Peyer's patch (tissue), 4 donors: ENCODE results near the gene TMEM271. TPM values are rescaled to one million over a fixed set of nuclear protein-coding genes. Genes with fewer than 3 reads are reported as not detected.
"Not testable (repeated sequence)": the region's sequence is repeated elsewhere in the genome, so short reads cannot be mapped to it uniquely, and the experiment has no call there.

Experiments used
- DNase-seq, 3 donors: peaks; one replicate each; pipeline ENCODE4 v3.0.0-alpha.2; 2017 to 2019
- H3K27ac ChIP-seq, 4 donors: fragments of 200-600 bp; sonication (generic); one replicate each; pipeline ENCODE4 v1.5.1; 2016 to 2019
- H3K27me3 ChIP-seq, 2 donors: fragments of 200-600 bp; sonication (generic); one replicate each; pipeline ENCODE4 v1.5.1; 2019
- H3K36me3 ChIP-seq, 3 donors: fragments of 200-600 bp; sonication (generic); one replicate each; pipeline ENCODE4 v1.5.1; 2016 to 2019
- H3K4me1 ChIP-seq, 4 donors: fragments of 200-600 bp; sonication (generic); one replicate each; pipeline ENCODE4 v1.5.1; 2016 to 2019
- H3K4me3 ChIP-seq, 4 donors: fragments of 200-600 bp; sonication (generic); 1 replicate in 3 of 4; 2 replicates in 1 of 4; pipeline ENCODE4 v1.5.1; 2016 to 2019; ENCODE audit warnings: mild to moderate bottlenecking in 1 of 4
- H3K9me3 ChIP-seq, 4 donors: fragments of 200-600 bp; sonication (generic); one replicate each; pipeline ENCODE4 v1.5.1; 2016 to 2019; ENCODE audit warnings: mild to moderate bottlenecking in 1 of 4
- POLR2A ChIP-seq, 2 donors: fragments of 450-650 bp; IDR thresholded peaks; one replicate each; pipeline ENCODE4 v1.5.1; 2017; ENCODE audit warnings: antibody characterized with exemption in 2 of 2, mild to moderate bottlenecking in 2 of 2, moderate library complexity in 2 of 2
- total RNA-seq, 4 donors: library from RNA; depleted of rRNA; stranded (reverse); fragments of >200 nt; gene quantifications; one replicate each; pipeline ENCODE4 v1.1.0, GENCODE V29; 2016
- TF ChIP-seq, protein P1 (sequence below), 6 experiments: fragments of 450-650 bp in 4 of 6; fragments of 200-600 bp in 2 of 6; sonication (generic) in 1 of 6; IDR thresholded peaks; one replicate each; pipeline ENCODE4 v1.5.1; 2017 to 2019; ENCODE audit warnings: antibody characterized with exemption in 6 of 6, mild to moderate bottlenecking in 3 of 6, moderate library complexity in 1 of 6

TMEM271 gene
- total RNA-seq, 4 donors from 2014 or later, result not detected

DNA sequence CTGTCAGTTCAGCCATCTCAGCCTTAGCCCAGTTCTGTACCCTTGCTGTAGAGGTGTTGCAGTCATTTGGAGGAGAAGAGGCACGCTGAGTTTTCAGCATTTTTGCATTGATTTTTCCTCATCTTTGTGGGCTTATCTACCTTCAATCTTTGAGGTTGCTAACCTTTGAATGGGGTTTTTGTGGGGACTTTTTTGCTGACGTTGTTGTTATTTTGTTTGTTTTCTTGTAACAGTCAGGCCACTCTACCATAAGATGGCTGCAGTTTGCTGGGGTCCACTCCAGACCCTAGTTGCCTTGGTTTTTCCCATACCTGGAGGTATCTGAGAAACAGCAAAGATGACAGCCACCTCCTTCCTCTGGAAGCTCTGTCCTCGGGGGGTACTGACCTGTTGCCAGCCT is 22.8 kb upstream of the TMEM271 start:
- DNase-seq, result no peak
- peaks cover 0 to 6% (median 0%) of the 10 kb centered on the region in 4 donors for H3K9me3 ChIP-seq
- TF ChIP-seq, protein P1, sequence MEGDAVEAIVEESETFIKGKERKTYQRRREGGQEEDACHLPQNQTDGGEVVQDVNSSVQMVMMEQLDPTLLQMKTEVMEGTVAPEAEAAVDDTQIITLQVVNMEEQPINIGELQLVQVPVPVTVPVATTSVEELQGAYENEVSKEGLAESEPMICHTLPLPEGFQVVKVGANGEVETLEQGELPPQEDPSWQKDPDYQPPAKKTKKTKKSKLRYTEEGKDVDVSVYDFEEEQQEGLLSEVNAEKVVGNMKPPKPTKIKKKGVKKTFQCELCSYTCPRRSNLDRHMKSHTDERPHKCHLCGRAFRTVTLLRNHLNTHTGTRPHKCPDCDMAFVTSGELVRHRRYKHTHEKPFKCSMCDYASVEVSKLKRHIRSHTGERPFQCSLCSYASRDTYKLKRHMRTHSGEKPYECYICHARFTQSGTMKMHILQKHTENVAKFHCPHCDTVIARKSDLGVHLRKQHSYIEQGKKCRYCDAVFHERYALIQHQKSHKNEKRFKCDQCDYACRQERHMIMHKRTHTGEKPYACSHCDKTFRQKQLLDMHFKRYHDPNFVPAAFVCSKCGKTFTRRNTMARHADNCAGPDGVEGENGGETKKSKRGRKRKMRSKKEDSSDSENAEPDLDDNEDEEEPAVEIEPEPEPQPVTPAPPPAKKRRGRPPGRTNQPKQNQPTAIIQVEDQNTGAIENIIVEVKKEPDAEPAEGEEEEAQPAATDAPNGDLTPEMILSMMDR (IDR thresholded peaks at IDR 0.05), result no peak
- TF ChIP-seq POLR2A (IDR thresholded peaks at IDR 0.05), result no peak
- no peak overlapping the region for H3K27ac ChIP-seq
- H3K4me3 ChIP-seq, result no peak overlapping the region
- H3K27me3 ChIP-seq, result no peaks in the 10 kb centered on the region
- H3K4me1 ChIP-seq, result no peaks in the 10 kb centered on the region
- no peaks in the 10 kb centered on the region for H3K36me3 ChIP-seq

DNA sequence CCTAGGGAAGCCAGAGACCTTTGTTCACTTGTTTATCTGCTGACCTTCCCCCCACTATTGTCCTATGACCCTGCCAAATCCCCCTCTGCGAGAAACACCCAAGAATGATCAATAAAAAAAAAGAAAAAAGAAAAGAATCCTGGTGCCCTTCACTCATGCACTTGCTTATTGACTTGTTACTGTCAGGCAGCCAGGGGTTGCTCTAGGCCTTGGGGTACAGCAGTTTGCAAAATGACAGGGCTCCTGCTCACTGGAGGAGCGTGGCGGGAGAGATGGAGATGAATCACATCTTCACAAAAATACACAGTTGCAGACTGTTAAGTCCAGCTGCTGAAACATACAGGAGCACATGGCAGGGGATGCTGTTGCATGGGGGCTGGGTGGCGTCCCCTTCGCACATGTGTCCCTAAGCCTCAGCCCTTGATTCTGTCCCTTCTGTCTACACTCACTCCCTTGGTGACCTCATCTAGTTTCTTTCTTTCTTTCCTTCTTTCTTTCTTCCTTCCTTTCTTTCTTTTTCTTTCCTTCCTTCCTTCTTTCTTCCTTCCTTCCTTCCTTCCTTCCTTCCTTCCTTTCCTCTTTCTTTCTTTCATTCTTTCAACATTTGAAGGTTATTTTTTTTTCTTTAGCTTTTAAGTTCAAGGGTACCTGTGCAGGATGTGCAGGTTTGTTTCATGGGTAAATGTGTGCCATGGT is 16.9 kb upstream of the TMEM271 start:
- Histone ChIP-seq H3K27me3 (no peaks in the 10 kb centered on the region), H3K9me3 (peaks cover 0 to 8% (median 0%) of the 10 kb centered on the region in 4 donors), H3K36me3 (no peaks in the 10 kb centered on the region), H3K4me3 (no peak overlapping the region), H3K4me1 (no peaks in the 10 kb centered on the region), H3K27ac (no peak overlapping the region)
- no peak for TF ChIP-seq POLR2A (IDR thresholded peaks at IDR 0.05)
- TF ChIP-seq, protein P1 (IDR thresholded peaks at IDR 0.05), result no peak
- DNase-seq, result no peak

DNA sequence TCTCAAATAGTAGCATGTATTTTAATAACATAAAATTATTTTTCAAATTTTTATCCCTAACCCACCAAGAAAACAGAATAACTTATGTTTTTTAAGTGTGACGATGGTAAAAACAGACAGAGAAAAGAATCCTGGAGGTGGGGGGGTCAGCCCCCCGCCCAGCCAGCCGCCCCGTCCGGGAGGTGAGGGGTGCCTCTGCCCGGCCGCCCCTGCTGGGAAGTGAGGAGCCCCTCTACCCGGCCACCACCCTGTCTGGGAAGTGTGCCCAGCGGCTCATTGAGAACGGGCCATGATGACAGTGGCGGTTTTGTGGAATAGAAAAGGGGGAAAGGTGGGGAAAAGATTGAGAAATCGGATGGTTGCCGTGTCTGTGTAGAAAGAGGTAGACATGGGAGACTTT is 16.1 kb upstream of the TMEM271 start:
- H3K36me3 ChIP-seq, H3K4me3 ChIP-seq, DNase-seq, H3K27me3 ChIP-seq, H3K27ac ChIP-seq, H3K9me3 ChIP-seq, H3K4me1 ChIP-seq: not testable (repeated sequence)

DNA sequence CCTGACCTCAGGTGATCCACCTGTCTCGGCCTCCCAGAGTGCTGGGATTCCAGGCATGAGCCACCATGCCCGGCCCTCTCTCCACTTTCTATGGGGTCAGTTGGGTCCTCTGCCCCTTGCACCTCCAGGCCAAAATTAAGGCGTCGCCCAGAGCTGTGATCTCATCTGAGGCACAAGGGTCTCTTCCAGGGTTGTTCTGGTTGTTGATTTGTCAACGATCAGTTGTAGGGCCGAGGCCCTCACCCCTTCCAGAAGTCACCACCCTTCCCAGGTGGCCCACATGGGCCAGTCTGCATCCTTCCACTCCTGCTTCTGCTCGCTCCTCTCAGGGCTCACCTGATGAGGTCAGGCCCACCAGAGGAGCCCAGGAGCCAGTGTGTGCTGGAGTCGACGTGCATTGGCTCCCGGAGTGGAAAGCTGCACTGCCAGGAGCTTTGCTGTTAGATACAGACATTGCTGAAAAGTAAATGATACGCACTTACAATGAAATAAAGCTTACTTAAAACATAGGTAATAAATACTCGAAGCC is 14.3 kb upstream of the TMEM271 start:
- H3K4me1 ChIP-seq, result no peaks in the 10 kb centered on the region
- TF ChIP-seq POLR2A (IDR thresholded peaks at IDR 0.05), result no peak
- TF ChIP-seq, protein P1 (IDR thresholded peaks at IDR 0.05), result no peak
- H3K36me3 ChIP-seq, result no peaks in the 10 kb centered on the region
- peaks cover 0 to 8% (median 0%) of the 10 kb centered on the region in 4 donors for H3K9me3 ChIP-seq
- H3K27me3 ChIP-seq, result no peaks in the 10 kb centered on the region
- no peak overlapping the region for H3K4me3 ChIP-seq
- DNase-seq, result no peak
- no peak overlapping the region for H3K27ac ChIP-seq

DNA sequence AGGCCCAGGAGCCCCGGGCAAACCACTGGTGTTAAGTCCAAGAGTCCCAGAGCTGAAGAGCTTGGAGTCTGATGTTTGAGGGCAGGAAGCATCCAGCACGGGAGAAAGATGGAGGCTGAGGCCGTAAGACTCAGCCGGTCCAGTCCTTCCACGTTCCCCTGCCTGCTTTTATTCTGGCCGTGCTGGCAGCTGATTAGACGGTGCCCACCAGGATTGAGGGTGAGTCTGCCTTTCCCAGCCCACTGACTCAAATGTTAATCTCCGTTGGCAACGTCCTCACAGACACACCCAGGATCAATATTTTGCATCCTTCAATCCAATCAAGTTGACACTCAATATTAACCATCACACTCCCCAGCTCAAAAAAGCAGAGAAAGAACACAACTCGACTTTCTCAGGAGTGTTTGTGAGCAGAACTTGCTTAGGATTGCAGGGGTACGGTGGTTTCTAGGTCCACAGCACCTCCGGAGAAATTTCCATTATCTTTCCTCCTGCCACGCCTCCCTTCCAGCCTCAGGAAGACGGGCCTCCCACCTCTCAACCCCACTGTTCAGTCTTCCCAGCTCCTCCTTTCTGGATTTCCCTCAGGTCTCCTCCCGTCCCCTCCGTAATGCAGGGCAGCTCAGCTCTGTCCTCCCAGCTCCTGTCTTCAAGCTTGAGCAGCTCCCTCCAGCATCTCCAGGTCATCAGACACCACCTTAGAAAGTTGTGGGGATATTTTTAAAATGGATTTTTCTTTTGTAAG is 13.3 kb upstream of the TMEM271 start:
- no peaks in the 10 kb centered on the region for H3K36me3 ChIP-seq
- H3K27me3 ChIP-seq, result no peaks in the 10 kb centered on the region
- peaks cover 0 to 6% (median 0%) of the 10 kb centered on the region in 4 donors for H3K9me3 ChIP-seq
- H3K27ac ChIP-seq, result no peak overlapping the region
- TF ChIP-seq POLR2A (IDR thresholded peaks at IDR 0.05), result no peak
- TF ChIP-seq, protein P1 (IDR thresholded peaks at IDR 0.05), result no peak
- H3K4me3 ChIP-seq, result no peak overlapping the region
- no peak for DNase-seq
- no peaks in the 10 kb centered on the region for H3K4me1 ChIP-seq

DNA sequence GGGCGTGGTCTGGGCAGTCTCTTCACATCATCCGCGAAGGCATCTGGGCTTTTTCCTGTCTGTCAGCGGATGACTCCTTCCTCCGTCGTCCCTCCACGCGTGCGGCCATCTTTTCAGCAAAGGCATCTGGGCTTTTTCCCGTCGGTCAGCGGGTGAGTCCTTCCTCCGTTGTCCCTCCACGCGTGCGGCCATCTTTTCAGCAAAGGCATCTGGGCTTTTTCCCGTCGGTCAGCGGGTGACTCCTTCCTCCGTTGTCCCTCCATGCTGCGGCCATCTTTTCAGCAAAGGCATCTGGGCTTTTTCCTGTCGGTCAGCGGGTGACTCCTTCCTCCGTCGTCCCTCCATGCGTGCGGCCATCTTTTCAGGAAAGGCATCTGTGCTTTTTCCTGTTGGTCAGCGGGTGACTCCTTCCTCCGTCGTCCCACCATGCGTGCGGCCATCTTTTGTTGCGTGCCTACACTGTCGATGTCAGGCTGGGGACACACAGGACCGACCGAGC is 12.3 kb upstream of the TMEM271 start:
- H3K27me3 ChIP-seq, result no peaks in the 10 kb centered on the region
- H3K9me3 ChIP-seq, result peaks cover 0 to 9% (median 0%) of the 10 kb centered on the region in 4 donors
- no peak for DNase-seq
- H3K36me3 ChIP-seq, result no peaks in the 10 kb centered on the region
- no peak overlapping the region for H3K4me3 ChIP-seq
- H3K4me1 ChIP-seq, result no peaks in the 10 kb centered on the region
- TF ChIP-seq, protein P1 (IDR thresholded peaks at IDR 0.05), result no peak
- no peak for TF ChIP-seq POLR2A (IDR thresholded peaks at IDR 0.05)
- no peak overlapping the region for H3K27ac ChIP-seq
